HEK293 (cell line): ENCODE data around the gene ANO7.
A peak's percentile ranks its signal among the peaks of the same experiment; 100 is the strongest.

Experiments used
- CTCF ChIA-PET: fragments of 350-600 bp; formaldehyde crosslinking; extraction: SDS; loops from one replicate; lab custom pipeline; 2021; ENCODE audit warnings: antibody characterized with exemption; lab: Yijun Ruan, JAX
- POLR2A ChIA-PET: fragments of 300-600 bp; formaldehyde crosslinking; extraction: SDS; loops from one replicate; lab custom pipeline; 2020; ENCODE audit warnings: antibody characterized with exemption, inconsistent platforms; lab: Yijun Ruan, JAX
- H3K27ac ChIP-seq: fragments of 200-500 bp; sonication (Bioruptor generic); 2 replicates; pipeline ENCODE4 v1.5.1; 2014; ENCODE audit warnings: low read depth, low read length, control low read depth, inconsistent platforms; ENCODE audit errors: extremely low read depth
- H3K36me3 ChIP-seq, 2 experiments: fragments of 200-500 bp in 1 of 2; sonication (Bioruptor generic) in 1 of 2; 1 replicate in 1 of 2; 2 replicates in 1 of 2; pipeline ENCODE4 v1.5.1; 2014 to 2017; ENCODE audit warnings: inconsistent platforms in 2 of 2, low read length in 2 of 2; ENCODE audit not compliant: control insufficient read depth in 2 of 2, insufficient read depth in 1 of 2
- H3K4me1 ChIP-seq: fragments of 200-500 bp; sonication (Bioruptor generic); 2 replicates; pipeline ENCODE4 v1.5.1; 2014; ENCODE audit warnings: mild to moderate bottlenecking, low read length, inconsistent platforms; ENCODE audit not compliant: control insufficient read depth, insufficient read depth
- H3K4me3 ChIP-seq: 2 replicates; pipeline ENCODE4 v1.5.1; 2011; ENCODE audit warnings: low read depth, mild to moderate bottlenecking, control low read depth, low read length, moderate library complexity
- H3K9me3 ChIP-seq: fragments of 200-500 bp; sonication (Bioruptor generic); 2 replicates; pipeline ENCODE4 v1.5.1; 2014; ENCODE audit warnings: low read depth, low read length, inconsistent platforms; ENCODE audit not compliant: control insufficient read depth, insufficient read depth
- KLF1 ChIP-seq: fragments of 450-650 bp; formaldehyde crosslinking; IDR thresholded peaks from 2 replicates; pipeline ENCODE4 v1.5.1; 2016; ENCODE audit warnings: missing biosample characterization, missing genetic modification characterization
- MYNN ChIP-seq: fragments of 450-650 bp; formaldehyde crosslinking; IDR thresholded peaks from 2 replicates; pipeline ENCODE4 v1.5.1; 2016; ENCODE audit warnings: missing biosample characterization, missing genetic modification characterization, borderline replicate concordance
- SP3 ChIP-seq: fragments of 450-650 bp; formaldehyde crosslinking; IDR thresholded peaks from 2 replicates; pipeline ENCODE4 v1.5.1; 2016; ENCODE audit warnings: missing biosample characterization, missing genetic modification characterization
- TCF7L2 ChIP-seq: IDR thresholded peaks from 2 replicates; pipeline ENCODE4 v1.6.1; 2011; ENCODE audit warnings: low read depth, mild to moderate bottlenecking, inconsistent platforms, low read length, moderate library complexity, borderline replicate concordance
- TRIM28 ChIP-seq: IDR thresholded peaks from 2 replicates; pipeline ENCODE4 v1.6.1; 2011; ENCODE audit warnings: low read length, control low read depth, borderline replicate concordance
- ZBTB1 ChIP-seq: fragments of 450-650 bp; formaldehyde crosslinking; IDR thresholded peaks from 2 replicates; pipeline ENCODE4 v1.5.1; 2016; ENCODE audit warnings: missing biosample characterization, missing genetic modification characterization
- ZFP37 ChIP-seq: fragments of 450-650 bp; formaldehyde crosslinking; IDR thresholded peaks from 2 replicates; pipeline ENCODE4 v1.5.1; 2016; ENCODE audit warnings: missing biosample characterization, missing genetic modification characterization
- ZFP69B ChIP-seq: fragments of 450-650 bp; formaldehyde crosslinking; IDR thresholded peaks from 2 replicates; pipeline ENCODE4 v1.5.1; 2016; ENCODE audit warnings: missing biosample characterization, missing genetic modification characterization
- ZNF121 ChIP-seq: fragments of 450-650 bp; formaldehyde crosslinking; IDR thresholded peaks from 2 replicates; pipeline ENCODE4 v1.5.1; 2016; ENCODE audit warnings: missing biosample characterization, missing genetic modification characterization
- ZNF132 ChIP-seq: fragments of 450-650 bp; formaldehyde crosslinking; IDR thresholded peaks from 2 replicates; pipeline ENCODE4 v1.5.1; 2017; ENCODE audit warnings: missing biosample characterization, missing genetic modification characterization, borderline replicate concordance
- ZNF133 ChIP-seq: fragments of 450-650 bp; formaldehyde crosslinking; IDR thresholded peaks from 2 replicates; pipeline ENCODE4 v1.5.1; 2016; ENCODE audit warnings: missing biosample characterization, missing genetic modification characterization
- ZNF157 ChIP-seq: fragments of 450-650 bp; formaldehyde crosslinking; IDR thresholded peaks from 2 replicates; pipeline ENCODE4 v1.5.1; 2016; ENCODE audit warnings: missing biosample characterization, missing genetic modification characterization
- ZNF16 ChIP-seq: fragments of 450-650 bp; formaldehyde crosslinking; IDR thresholded peaks from 2 replicates; pipeline ENCODE4 v1.5.1; 2016; ENCODE audit warnings: low read depth, missing biosample characterization, missing genetic modification characterization
- ZNF2 ChIP-seq: fragments of 450-650 bp; formaldehyde crosslinking; IDR thresholded peaks from 2 replicates; pipeline ENCODE4 v1.5.1; 2016; ENCODE audit warnings: missing biosample characterization, missing genetic modification characterization
- ZNF202 ChIP-seq: fragments of 450-650 bp; formaldehyde crosslinking; IDR thresholded peaks from 2 replicates; pipeline ENCODE4 v1.5.1; 2016; ENCODE audit warnings: missing biosample characterization, missing genetic modification characterization, borderline replicate concordance
- ZNF24 ChIP-seq: fragments of 450-650 bp; formaldehyde crosslinking; IDR thresholded peaks from 2 replicates; pipeline ENCODE4 v1.5.1; 2016; ENCODE audit warnings: missing biosample characterization, missing genetic modification characterization
- ZNF416 ChIP-seq: fragments of 450-650 bp; formaldehyde crosslinking; IDR thresholded peaks from 2 replicates; pipeline ENCODE4 v1.5.1; 2016; ENCODE audit warnings: missing biosample characterization, missing genetic modification characterization
- ZNF473 ChIP-seq: fragments of 450-650 bp; formaldehyde crosslinking; IDR thresholded peaks from 2 replicates; pipeline ENCODE4 v1.5.1; 2017; ENCODE audit warnings: missing biosample characterization, missing genetic modification characterization
- ZNF501 ChIP-seq: fragments of 450-650 bp; formaldehyde crosslinking; IDR thresholded peaks from 2 replicates; pipeline ENCODE4 v1.5.1; 2016; ENCODE audit warnings: missing biosample characterization, missing genetic modification characterization
- ZNF530 ChIP-seq: fragments of 450-650 bp; formaldehyde crosslinking; IDR thresholded peaks from 2 replicates; pipeline ENCODE4 v1.5.1; 2016; ENCODE audit warnings: low read depth, missing biosample characterization, missing genetic modification characterization
- ZNF571 ChIP-seq: fragments of 450-650 bp; formaldehyde crosslinking; IDR thresholded peaks from 2 replicates; pipeline ENCODE4 v1.5.0; 2017; ENCODE audit warnings: missing biosample characterization, missing genetic modification characterization
- ZNF624 ChIP-seq: fragments of 450-650 bp; formaldehyde crosslinking; IDR thresholded peaks from 2 replicates; pipeline ENCODE4 v1.5.1; 2017; ENCODE audit warnings: missing biosample characterization, missing genetic modification characterization
- ZNF677 ChIP-seq: fragments of 450-650 bp; IDR thresholded peaks from 2 replicates; pipeline ENCODE4 v1.5.0; 2018; ENCODE audit warnings: missing biosample characterization, mild to moderate bottlenecking, missing genetic modification characterization, moderate library complexity
- ZNF747 ChIP-seq: fragments of 450-650 bp; formaldehyde crosslinking; IDR thresholded peaks from 2 replicates; pipeline ENCODE4 v1.5.1; 2016; ENCODE audit warnings: missing biosample characterization, missing genetic modification characterization
- ZSCAN16 ChIP-seq: fragments of 450-650 bp; formaldehyde crosslinking; IDR thresholded peaks from 2 replicates; pipeline ENCODE4 v1.5.1; 2016; ENCODE audit warnings: missing biosample characterization, missing genetic modification characterization
- TF ChIP-seq, protein P1 (sequence below): fragments of 450-650 bp; formaldehyde crosslinking; IDR thresholded peaks from 2 replicates; pipeline ENCODE4 v1.5.1; 2017; ENCODE audit warnings: missing biosample characterization, missing genetic modification characterization
- TF ChIP-seq, protein P2 (sequence below): fragments of 450-650 bp; formaldehyde crosslinking; IDR thresholded peaks from 2 replicates; pipeline ENCODE4 v1.5.1; 2016; ENCODE audit warnings: missing biosample characterization, missing genetic modification characterization
- TF ChIP-seq, protein P3 (sequence below): fragments of 450-650 bp; formaldehyde crosslinking; IDR thresholded peaks from 2 replicates; pipeline ENCODE4 v1.5.1; 2016; ENCODE audit warnings: missing biosample characterization, missing genetic modification characterization

The ANO7 gene

DNA sequence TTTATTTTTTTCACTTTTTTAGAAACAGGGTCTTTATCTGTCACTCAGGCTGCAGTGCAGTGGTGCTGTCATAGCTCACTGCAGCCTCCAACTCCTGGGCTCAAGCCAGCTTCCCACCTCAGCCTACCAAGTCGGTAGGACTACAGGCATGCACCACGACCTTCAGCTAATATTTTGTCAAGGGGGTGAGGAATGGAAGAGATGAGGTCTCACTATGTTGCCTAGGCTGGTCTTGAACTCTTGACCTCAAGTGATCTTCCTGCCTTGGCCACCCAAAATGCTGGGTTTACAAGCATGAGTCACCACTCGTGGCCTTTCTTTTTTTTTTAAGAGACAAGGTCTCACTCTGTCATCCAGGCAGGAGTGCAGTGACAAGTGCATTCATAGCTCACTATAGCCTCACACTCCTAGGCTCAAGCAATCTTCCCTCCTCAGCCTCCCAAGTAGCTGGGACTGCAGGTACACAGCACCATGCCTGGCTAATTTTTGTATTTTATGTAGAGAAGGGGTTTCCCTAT lies 24.8 kb upstream of the ANO7 start (continued):
- no peak for TF ChIP-seq ZNF473 (tag by site-specific recombination)
- no peak for TF ChIP-seq MYNN

DNA sequence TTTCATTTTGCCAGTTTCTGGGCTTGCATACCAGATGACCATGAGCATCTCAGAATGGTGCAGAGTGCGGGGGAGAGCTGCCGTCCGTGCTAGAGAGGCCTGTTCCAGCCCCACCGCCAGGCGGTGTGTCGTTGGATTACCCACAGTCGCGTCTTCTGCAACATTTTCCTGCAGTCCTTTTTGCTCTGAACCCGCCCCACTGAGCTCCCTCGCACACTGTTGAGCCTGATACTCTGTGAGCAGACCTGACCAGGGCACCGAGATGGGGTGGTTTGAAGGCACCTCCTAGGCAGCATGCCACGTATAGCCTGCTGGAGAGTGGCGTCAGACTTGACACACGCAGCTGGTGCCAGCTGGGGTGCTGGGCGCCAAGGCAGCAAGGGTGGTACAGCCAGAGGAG lies 20.1 kb upstream of the ANO7 start:
- Histone ChIP-seq H3K4me3 (no peak overlapping the region), H3K9me3 (no peaks in the 10 kb centered on the region), H3K36me3 (peaks cover 31 to 73% of the 10 kb centered on the region in 2 experiments), H3K4me1 (no peaks in the 10 kb centered on the region), H3K27ac (no peak overlapping the region)
- ChIA-PET CTCF (interaction anchor here (0.7 kb wide), 1 partner anchor 90 kb away, joined by 3 read pairs; no protein-coding TSS in a partner anchor), POLR2A (no interaction called here)
- TF ChIP-seq ZNF202 (tag by site-specific recombination) (no peak), ZSCAN16 (tag by site-specific recombination) (no peak), ZNF624 (tag by site-specific recombination) (no peak), ZNF24 (no peak), TRIM28 (no peak)
- TF ChIP-seq, protein P1, sequence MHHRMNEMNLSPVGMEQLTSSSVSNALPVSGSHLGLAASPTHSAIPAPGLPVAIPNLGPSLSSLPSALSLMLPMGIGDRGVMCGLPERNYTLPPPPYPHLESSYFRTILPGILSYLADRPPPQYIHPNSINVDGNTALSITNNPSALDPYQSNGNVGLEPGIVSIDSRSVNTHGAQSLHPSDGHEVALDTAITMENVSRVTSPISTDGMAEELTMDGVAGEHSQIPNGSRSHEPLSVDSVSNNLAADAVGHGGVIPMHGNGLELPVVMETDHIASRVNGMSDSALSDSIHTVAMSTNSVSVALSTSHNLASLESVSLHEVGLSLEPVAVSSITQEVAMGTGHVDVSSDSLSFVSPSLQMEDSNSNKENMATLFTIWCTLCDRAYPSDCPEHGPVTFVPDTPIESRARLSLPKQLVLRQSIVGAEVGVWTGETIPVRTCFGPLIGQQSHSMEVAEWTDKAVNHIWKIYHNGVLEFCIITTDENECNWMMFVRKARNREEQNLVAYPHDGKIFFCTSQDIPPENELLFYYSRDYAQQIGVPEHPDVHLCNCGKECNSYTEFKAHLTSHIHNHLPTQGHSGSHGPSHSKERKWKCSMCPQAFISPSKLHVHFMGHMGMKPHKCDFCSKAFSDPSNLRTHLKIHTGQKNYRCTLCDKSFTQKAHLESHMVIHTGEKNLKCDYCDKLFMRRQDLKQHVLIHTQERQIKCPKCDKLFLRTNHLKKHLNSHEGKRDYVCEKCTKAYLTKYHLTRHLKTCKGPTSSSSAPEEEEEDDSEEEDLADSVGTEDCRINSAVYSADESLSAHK (tag by site-specific recombination): no peak

DNA sequence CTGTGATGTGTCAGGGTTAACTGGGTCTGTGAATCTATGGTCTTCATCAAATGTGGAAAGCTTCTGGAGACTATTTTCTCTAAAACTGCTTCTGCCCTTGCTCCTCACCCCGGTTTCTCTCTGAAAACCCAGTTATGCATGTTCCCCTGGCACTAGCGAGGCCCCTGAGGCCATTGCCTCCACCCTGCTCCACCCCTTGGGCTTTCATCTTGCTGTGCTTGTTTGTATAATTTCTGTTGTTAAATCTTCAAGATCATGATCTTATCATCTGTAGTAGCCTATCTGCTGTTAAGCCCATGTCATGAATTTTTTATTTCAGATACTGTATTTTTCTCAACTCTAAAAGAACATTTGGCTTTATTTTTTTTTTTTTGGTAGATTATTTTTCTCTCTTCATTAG lies 14.9 kb upstream of the ANO7 start:
- CTCF ChIA-PET: interaction anchor here (1.0 kb wide), 1 partner anchor 322 kb away, joined by 4 read pairs; no protein-coding TSS in a partner anchor

DNA sequence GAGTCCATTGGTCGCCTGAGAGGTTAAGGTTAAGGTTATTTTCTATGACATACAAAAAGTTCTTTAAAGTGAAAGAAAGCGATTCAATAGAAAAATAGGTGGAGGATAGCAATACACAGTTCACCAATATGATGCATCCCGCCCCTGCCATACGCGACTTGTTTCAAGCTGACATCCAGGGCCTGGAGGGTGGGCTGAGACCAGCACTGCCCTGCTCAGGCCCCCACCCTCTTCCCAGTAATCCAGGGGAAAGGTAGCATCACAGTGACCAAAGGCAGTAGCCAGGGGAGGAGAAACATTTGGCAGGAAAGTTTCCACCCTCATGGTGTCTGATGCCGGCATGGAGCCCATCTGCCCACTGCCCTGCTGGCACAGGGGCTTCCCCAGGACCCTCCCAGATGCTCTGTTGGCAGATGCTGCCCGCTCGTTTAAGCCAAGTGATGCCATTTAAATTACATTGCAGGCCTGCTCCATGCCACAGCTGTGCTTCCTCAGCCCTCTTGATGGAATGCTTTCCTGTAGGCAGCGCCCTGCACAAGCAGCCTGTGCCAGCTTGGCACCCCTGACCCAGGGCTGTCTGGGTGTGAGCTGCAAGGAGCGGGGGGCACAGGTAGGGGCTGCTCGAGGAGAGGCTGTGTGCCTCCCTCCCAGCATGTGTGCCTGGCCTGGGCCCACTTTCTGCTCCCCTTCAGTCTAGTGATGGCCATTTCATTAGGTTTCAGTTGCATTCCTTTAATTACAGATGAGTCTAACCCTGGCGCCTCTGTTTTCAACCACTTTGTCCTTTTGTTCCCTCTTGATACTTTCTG lies 10.7 kb upstream of the ANO7 start:
- ChIA-PET CTCF (interaction anchor here (0.7 kb wide), 1 partner anchor 77 kb away, joined by 3 read pairs; no protein-coding TSS in a partner anchor), POLR2A (no interaction called here)
- H3K4me1 ChIP-seq: 0 out of 2 replicates have a peak, but pooled peaks cover 2% of the 10 kb centered on the region
- H3K9me3 ChIP-seq: no peaks in the 10 kb centered on the region
- H3K27ac ChIP-seq: no peak overlapping the region
- H3K36me3 ChIP-seq: peaks cover 0 to 31% of the 10 kb centered on the region in 2 experiments; a peak in 2 of 3 replicates
- H3K4me3 ChIP-seq: no peak overlapping the region
- TF ChIP-seq ZNF416: no peak
- TF ChIP-seq SP3 (tag by site-specific recombination): no peak
- no peak for TF ChIP-seq ZNF2 (tag by site-specific recombination)
- TF ChIP-seq ZFP37 (tag by site-specific recombination): no peak
- no peak for TF ChIP-seq ZNF747 (tag by site-specific recombination)
- TF ChIP-seq ZNF530 (tag by site-specific recombination): no peak
- TF ChIP-seq, protein P2, sequence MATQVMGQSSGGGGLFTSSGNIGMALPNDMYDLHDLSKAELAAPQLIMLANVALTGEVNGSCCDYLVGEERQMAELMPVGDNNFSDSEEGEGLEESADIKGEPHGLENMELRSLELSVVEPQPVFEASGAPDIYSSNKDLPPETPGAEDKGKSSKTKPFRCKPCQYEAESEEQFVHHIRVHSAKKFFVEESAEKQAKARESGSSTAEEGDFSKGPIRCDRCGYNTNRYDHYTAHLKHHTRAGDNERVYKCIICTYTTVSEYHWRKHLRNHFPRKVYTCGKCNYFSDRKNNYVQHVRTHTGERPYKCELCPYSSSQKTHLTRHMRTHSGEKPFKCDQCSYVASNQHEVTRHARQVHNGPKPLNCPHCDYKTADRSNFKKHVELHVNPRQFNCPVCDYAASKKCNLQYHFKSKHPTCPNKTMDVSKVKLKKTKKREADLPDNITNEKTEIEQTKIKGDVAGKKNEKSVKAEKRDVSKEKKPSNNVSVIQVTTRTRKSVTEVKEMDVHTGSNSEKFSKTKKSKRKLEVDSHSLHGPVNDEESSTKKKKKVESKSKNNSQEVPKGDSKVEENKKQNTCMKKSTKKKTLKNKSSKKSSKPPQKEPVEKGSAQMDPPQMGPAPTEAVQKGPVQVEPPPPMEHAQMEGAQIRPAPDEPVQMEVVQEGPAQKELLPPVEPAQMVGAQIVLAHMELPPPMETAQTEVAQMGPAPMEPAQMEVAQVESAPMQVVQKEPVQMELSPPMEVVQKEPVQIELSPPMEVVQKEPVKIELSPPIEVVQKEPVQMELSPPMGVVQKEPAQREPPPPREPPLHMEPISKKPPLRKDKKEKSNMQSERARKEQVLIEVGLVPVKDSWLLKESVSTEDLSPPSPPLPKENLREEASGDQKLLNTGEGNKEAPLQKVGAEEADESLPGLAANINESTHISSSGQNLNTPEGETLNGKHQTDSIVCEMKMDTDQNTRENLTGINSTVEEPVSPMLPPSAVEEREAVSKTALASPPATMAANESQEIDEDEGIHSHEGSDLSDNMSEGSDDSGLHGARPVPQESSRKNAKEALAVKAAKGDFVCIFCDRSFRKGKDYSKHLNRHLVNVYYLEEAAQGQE (tag by site-specific recombination): no peak
- TF ChIP-seq ZNF132 (tag by site-specific recombination): no peak

More for the DNA sequence above, 14.9 kb upstream of the ANO7 start:
- Histone ChIP-seq H3K36me3 (peaks cover 10 to 50% of the 10 kb centered on the region in 2 experiments), H3K9me3 (no peaks in the 10 kb centered on the region), H3K27ac (no peak overlapping the region), H3K4me3 (no peak overlapping the region), H3K4me1 (0 out of 2 replicates have a peak, but pooled peaks cover 2% of the 10 kb centered on the region)
- TF ChIP-seq ZBTB1 (tag by site-specific recombination) (no peak), KLF1 (tag by site-specific recombination) (peak; percentile 86), ZNF16 (no peak), ZNF133 (tag by site-specific recombination) (no peak), ZFP69B (no peak), ZNF121 (tag by site-specific recombination) (no peak), ZNF571 (tag by site-specific recombination) (no peak), ZNF501 (tag by site-specific recombination) (no peak), ZNF157 (tag by site-specific recombination) (no peak), TCF7L2 (peak; percentile 62; the same call in 1 of the 2 replicates), ZNF677 (tag by site-specific recombination) (no peak)
- TF ChIP-seq, protein P3, sequence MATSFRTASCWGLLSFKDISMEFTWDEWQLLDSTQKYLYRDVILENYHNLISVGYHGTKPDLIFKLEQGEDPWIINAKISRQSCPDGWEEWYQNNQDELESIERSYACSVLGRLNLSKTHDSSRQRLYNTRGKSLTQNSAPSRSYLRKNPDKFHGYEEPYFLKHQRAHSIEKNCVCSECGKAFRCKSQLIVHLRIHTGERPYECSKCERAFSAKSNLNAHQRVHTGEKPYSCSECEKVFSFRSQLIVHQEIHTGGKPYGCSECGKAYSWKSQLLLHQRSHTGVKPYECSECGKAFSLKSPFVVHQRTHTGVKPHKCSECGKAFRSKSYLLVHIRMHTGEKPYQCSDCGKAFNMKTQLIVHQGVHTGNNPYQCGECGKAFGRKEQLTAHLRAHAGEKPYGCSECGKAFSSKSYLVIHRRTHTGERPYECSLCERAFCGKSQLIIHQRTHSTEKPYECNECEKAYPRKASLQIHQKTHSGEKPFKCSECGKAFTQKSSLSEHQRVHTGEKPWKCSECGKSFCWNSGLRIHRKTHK (tag by site-specific recombination): no peak
- POLR2A ChIA-PET: no interaction called here
